ENCODE measurements around the gene NPR2. TPM values are rescaled to one million over a fixed set of nuclear protein-coding genes. Genes with fewer than 3 reads are reported as not detected.

The NPR2 gene
- total RNA-seq, 1 experiment from 2014 or later, result 12.5 TPM

DNA sequence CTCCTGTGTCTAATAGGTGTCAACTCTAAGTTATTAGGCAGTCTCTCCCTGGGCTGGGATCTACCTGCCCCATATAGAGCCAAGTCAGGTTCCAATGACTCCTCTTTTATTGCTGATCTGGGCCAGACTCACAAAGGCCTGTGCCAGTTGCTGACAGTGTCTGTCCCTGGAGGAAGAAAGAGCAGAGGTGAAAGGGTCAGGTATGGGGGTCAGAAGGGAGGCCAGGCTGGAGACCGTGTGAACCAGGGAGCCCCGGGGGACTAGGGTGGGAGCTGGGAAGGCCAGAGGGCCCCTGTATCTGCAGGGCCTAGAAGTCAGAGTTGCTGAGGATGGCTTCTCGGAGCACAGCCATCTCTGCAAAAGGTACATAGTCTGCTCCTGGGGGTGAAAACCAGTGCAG, 26.9 kb downstream of the NPR2 start:
- Mint-ChIP-seq H3K4me3 (no peak overlapping the region), H3K9me3 (no peaks in the 10 kb centered on the region), H3K4me1 (peaks cover 26 to 27% of the 10 kb centered on the region in 2 experiments), H3K27me3 (ENCODE audit: low read depth) (peaks cover 7% of the 10 kb centered on the region), H3K27ac (no peak overlapping the region), H3K36me3 (ENCODE audit: insufficient read depth in 1 of 3, low read depth in 3 of 3) (peaks cover 0 to 3% (median 0%) of the 10 kb centered on the region in 3 experiments; a peak in 1 of 7 replicates)
- Histone ChIP-seq H3K18ac (ENCODE audit: insufficient read length, low read depth, low read length) (no peak overlapping the region), H3K79me2 (ENCODE audit: insufficient read depth, low read length) (no peaks in the 10 kb centered on the region), H4K5ac (ENCODE audit: insufficient read length, low read depth, low read length) (no peak overlapping the region), H3K9me3 (ENCODE audit: control insufficient read depth, low read depth, low read length) (no peaks in the 10 kb centered on the region), H2BK20ac (ENCODE audit: low read depth, low read length, poor library complexity, severe bottlenecking) (no peak overlapping the region), H3K23me2 (ENCODE audit: insufficient read length, low read depth, low read length, poor library complexity, severe bottlenecking) (peaks cover 5% of the 10 kb centered on the region), H2AFZ (ENCODE audit: low read length) (no peak overlapping the region), H2BK5ac (ENCODE audit: insufficient read length, low read length) (no peak overlapping the region), H3K79me1 (ENCODE audit: insufficient read depth, low read depth, low read length, poor library complexity, severe bottlenecking) (no peaks in the 10 kb centered on the region), H3K56ac (ENCODE audit: insufficient read length, low read depth, low read length) (no peak overlapping the region), H2BK120ac (ENCODE audit: low read depth, low read length, poor library complexity, severe bottlenecking) (no peak overlapping the region), H3T11ph (ENCODE audit: low read length) (no peak overlapping the region), H2AK5ac (ENCODE audit: insufficient read length, low read length) (no peak overlapping the region), H3K9ac (ENCODE audit: extremely low read depth, insufficient read length, low read length) (no peak overlapping the region), H3K27ac (ENCODE audit: insufficient read length, low read depth, low read length) (no peak overlapping the region), H3K23ac (ENCODE audit: insufficient read length, low read depth, low read length) (no peak overlapping the region), H4K8ac (replicated peaks; ENCODE audit: insufficient read length, low read depth, low read length) (no peak overlapping the region), H3K4me2 (ENCODE audit: insufficient read depth, insufficient read length, low read length) (no peak overlapping the region), H3K4ac (ENCODE audit: low read depth, low read length) (no peak overlapping the region), H4K20me1 (ENCODE audit: control insufficient read depth, insufficient read depth, insufficient read length) (no peaks in the 10 kb centered on the region), H3K27me3 (ENCODE audit: insufficient read depth, low read length) (no peaks in the 10 kb centered on the region), H2BK15ac (ENCODE audit: low read depth, low read length) (no peak overlapping the region), H4K91ac (ENCODE audit: insufficient read length, low read depth, low read length) (no peak overlapping the region), H2BK12ac (ENCODE audit: insufficient read length, low read depth, low read length) (no peak overlapping the region), H3K14ac (ENCODE audit: insufficient read depth, low read length) (no peak overlapping the region), H3K4me1 (ENCODE audit: insufficient read depth, low read length) (no peaks in the 10 kb centered on the region)
- TF ChIP-seq, protein P1, sequence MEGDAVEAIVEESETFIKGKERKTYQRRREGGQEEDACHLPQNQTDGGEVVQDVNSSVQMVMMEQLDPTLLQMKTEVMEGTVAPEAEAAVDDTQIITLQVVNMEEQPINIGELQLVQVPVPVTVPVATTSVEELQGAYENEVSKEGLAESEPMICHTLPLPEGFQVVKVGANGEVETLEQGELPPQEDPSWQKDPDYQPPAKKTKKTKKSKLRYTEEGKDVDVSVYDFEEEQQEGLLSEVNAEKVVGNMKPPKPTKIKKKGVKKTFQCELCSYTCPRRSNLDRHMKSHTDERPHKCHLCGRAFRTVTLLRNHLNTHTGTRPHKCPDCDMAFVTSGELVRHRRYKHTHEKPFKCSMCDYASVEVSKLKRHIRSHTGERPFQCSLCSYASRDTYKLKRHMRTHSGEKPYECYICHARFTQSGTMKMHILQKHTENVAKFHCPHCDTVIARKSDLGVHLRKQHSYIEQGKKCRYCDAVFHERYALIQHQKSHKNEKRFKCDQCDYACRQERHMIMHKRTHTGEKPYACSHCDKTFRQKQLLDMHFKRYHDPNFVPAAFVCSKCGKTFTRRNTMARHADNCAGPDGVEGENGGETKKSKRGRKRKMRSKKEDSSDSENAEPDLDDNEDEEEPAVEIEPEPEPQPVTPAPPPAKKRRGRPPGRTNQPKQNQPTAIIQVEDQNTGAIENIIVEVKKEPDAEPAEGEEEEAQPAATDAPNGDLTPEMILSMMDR (conservative IDR thresholded peaks at IDR 0.05), result no peak
- no peak for DNase-seq
- no CpG with 5 or more reads among the region's 3 CpGs for WGBS (ENCODE audit: extremely low coverage, insufficient read length, low lambda C conversion rate)
